Fibroblast of lung (primary cell): ENCODE results near the gene MYO9A. TPM values are rescaled to one million over a fixed set of nuclear protein-coding genes. Genes with fewer than 3 reads are reported as not detected.
A peak's percentile ranks its signal among the peaks of the same experiment; 100 is the strongest.

Experiments used
- DNase-seq, 2 donors: peaks; one replicate each; pipeline versions ENCODE4 v3.0.0 to v3.0.0-alpha.2; 2010; ENCODE audit warnings: low read depth in 2 of 2
- H2AFZ ChIP-seq: 2 replicates; pipeline ENCODE4 v1.5.1; 2012; ENCODE audit warnings: low read length, control low read depth, inconsistent platforms
- H3K27ac ChIP-seq: 2 replicates; pipeline ENCODE4 v1.5.1; 2011; ENCODE audit warnings: low read length, control low read depth; ENCODE audit not compliant: insufficient read depth
- H3K27me3 ChIP-seq: 2 replicates; pipeline ENCODE4 v1.5.1; 2011; ENCODE audit warnings: mild to moderate bottlenecking, low read length; ENCODE audit not compliant: control insufficient read depth, insufficient read depth
- H3K36me3 ChIP-seq: 2 replicates; pipeline ENCODE4 v1.5.1; 2011; ENCODE audit warnings: low read length; ENCODE audit not compliant: control insufficient read depth, insufficient read depth
- H3K4me1 ChIP-seq: 2 replicates; pipeline ENCODE4 v1.5.1; 2011; ENCODE audit warnings: low read length; ENCODE audit not compliant: control insufficient read depth, insufficient read depth; ENCODE audit errors: extremely low read depth
- H3K4me2 ChIP-seq: 2 replicates; pipeline ENCODE4 v1.5.1; 2011; ENCODE audit warnings: low read length, control low read depth; ENCODE audit not compliant: insufficient read depth; ENCODE audit errors: extremely low read depth
- H3K4me3 ChIP-seq, 4 experiments: fragments of 200-600 bp in 1 of 4; sonication (generic) in 1 of 4; replicated peaks in 1 of 4; 2 replicates each; pipeline ENCODE4 v1.5.1; 2011 to 2016; ENCODE audit warnings: low read length in 4 of 4, low read depth in 3 of 4, mild to moderate bottlenecking in 3 of 4, control low read depth in 2 of 4, inconsistent platforms in 1 of 4, mixed read lengths in 1 of 4; ENCODE audit not compliant: insufficient read depth in 1 of 4; ENCODE audit errors: control extremely low read depth in 1 of 4
- H3K79me2 ChIP-seq: 2 replicates; pipeline ENCODE4 v1.5.1; 2012; ENCODE audit warnings: mild to moderate bottlenecking, low read length, inconsistent platforms; ENCODE audit not compliant: control insufficient read depth, insufficient read depth
- H3K9ac ChIP-seq: 2 replicates; pipeline ENCODE4 v1.5.1; 2011; ENCODE audit warnings: mild to moderate bottlenecking, low read length, control low read depth; ENCODE audit not compliant: insufficient read depth
- H3K9me3 ChIP-seq: 2 replicates; pipeline ENCODE4 v1.5.1; 2012; ENCODE audit warnings: low read depth, low read length; ENCODE audit not compliant: control insufficient read depth, insufficient read depth
- H4K20me1 ChIP-seq: 2 replicates; pipeline ENCODE4 v1.5.1; 2011; ENCODE audit warnings: low read length; ENCODE audit not compliant: control insufficient read depth, insufficient read depth; ENCODE audit errors: extremely low read depth
- CTCF ChIP-seq, 2 donors: IDR thresholded peaks in 1 of 2; conservative IDR thresholded peaks in 1 of 2; 1 replicate in 1 of 2; 2 replicates in 1 of 2; pipeline ENCODE4 v1.5.1; 2011 to 2012; ENCODE audit warnings: low read length in 2 of 2, control low read depth in 1 of 2, inconsistent platforms in 1 of 2, low read depth in 1 of 2, mild to moderate bottlenecking in 1 of 2
- EZH2 ChIP-seq: IDR thresholded peaks from 2 replicates; pipeline ENCODE4 v1.5.1; 2012; ENCODE audit warnings: low read length, control low read depth, mild to moderate bottlenecking; ENCODE audit errors: missing control alignments
- polyA plus RNA-seq, 2 donors: library from polyadenylated mRNA; depleted of rRNA in 1 of 2; stranded (reverse) in 1 of 2; unstranded in 1 of 2; fragments of >200 nt; gene quantifications; 2 replicates each; pipeline ENCODE4 v1.2.1, GENCODE V29; 2011 to 2012; ENCODE audit warnings: missing spikeins in 1 of 2
- total RNA-seq: library from RNA; depleted of rRNA; stranded (reverse); fragments of >200 nt; gene quantifications from 2 replicates; pipeline ENCODE4 v1.2.1, GENCODE V29; 2014

MYO9A gene
- total and polyA plus RNA-seq, 2 donors (not counting 1 experiment from before 2014, with no cell fraction given) = 12.8 to 48.6 TPM

- Histone ChIP-seq H3K79me2 (no peaks in the 10 kb centered on the region), H2AFZ (no peak overlapping the region), H3K4me2 (no peak overlapping the region), H4K20me1 (no peaks in the 10 kb centered on the region), H3K36me3 (no peaks in the 10 kb centered on the region), H3K27ac (no peak overlapping the region), H3K4me3 (no peak overlapping the region), H3K27me3 (no peaks in the 10 kb centered on the region), H3K4me1 (no peaks in the 10 kb centered on the region), H3K9ac (no peak overlapping the region), H3K9me3 (no peaks in the 10 kb centered on the region)
- peak in 1 of 2 donors; percentile 13 for DNase-seq
- no peak for TF ChIP-seq EZH2
- TF ChIP-seq CTCF (conservative IDR thresholded peaks at IDR 0.05 in 1 of 2, IDR thresholded peaks at IDR 0.05 in 1 of 2; ENCODE audit: low read depth in 1 of 2, low read length in 2 of 2) = no peak
Observed at GRCh38 chr15:71945012-71945411, 172.9 kb downstream of the MYO9A start.

- H3K9ac ChIP-seq = no peak overlapping the region
- H3K27ac ChIP-seq = no peak overlapping the region
- H3K79me2 ChIP-seq = no peaks in the 10 kb centered on the region
- H3K9me3 ChIP-seq = no peaks in the 10 kb centered on the region
- H3K4me3 ChIP-seq = no peak overlapping the region
- no peak overlapping the region for H2AFZ ChIP-seq
- DNase-seq = peak in 1 of 2 donors; percentile 18
- no peak for TF ChIP-seq CTCF (conservative IDR thresholded peaks at IDR 0.05 in 1 of 2, IDR thresholded peaks at IDR 0.05 in 1 of 2; ENCODE audit: low read depth in 1 of 2, low read length in 2 of 2)
- TF ChIP-seq EZH2 = no peak
- H3K4me1 ChIP-seq = no peaks in the 10 kb centered on the region
- no peaks in the 10 kb centered on the region for H3K36me3 ChIP-seq
- no peaks in the 10 kb centered on the region for H4K20me1 ChIP-seq
- H3K27me3 ChIP-seq = no peaks in the 10 kb centered on the region
- no peak overlapping the region for H3K4me2 ChIP-seq
Observed at GRCh38 chr15:71943806-71944205, 174.1 kb downstream of the MYO9A start.

- Histone ChIP-seq H3K4me2 (no peak overlapping the region), H3K27me3 (no peaks in the 10 kb centered on the region), H4K20me1 (no peaks in the 10 kb centered on the region), H3K27ac (no peak overlapping the region), H3K4me1 (no peaks in the 10 kb centered on the region), H2AFZ (no peak overlapping the region), H3K79me2 (no peaks in the 10 kb centered on the region), H3K9me3 (no peaks in the 10 kb centered on the region), H3K36me3 (no peaks in the 10 kb centered on the region), H3K4me3 (no peak overlapping the region), H3K9ac (no peak overlapping the region)
- DNase-seq = peak in 1 of 2 donors; percentile 7
- TF ChIP-seq CTCF (conservative IDR thresholded peaks at IDR 0.05 in 1 of 2, IDR thresholded peaks at IDR 0.05 in 1 of 2; ENCODE audit: low read depth in 1 of 2, low read length in 2 of 2) (no peak), EZH2 (no peak)
Observed at GRCh38 chr15:71939981-71940588, 177.9 kb downstream of the MYO9A start.
